Effector memory CD4-positive, alpha-beta T cell (primary cell): ENCODE data around the gene PRR15L.
"Not testable (repeated sequence)": the region's sequence is repeated elsewhere in the genome, so short reads cannot be mapped to it uniquely, and the experiment has no call there.

Experiments
- DNase-seq, 3 donors: peaks; one replicate each; pipeline ENCODE4 v3.0.0-alpha.2; 2020
- H3K27ac ChIP-seq: 2 replicates; pipeline ENCODE4 v1.7.0; 2013; ENCODE audit warnings: mild to moderate bottlenecking, low read length, moderate library complexity; ENCODE audit not compliant: insufficient read depth, poor library complexity, severe bottlenecking
- H3K27me3 ChIP-seq: replicated peaks from 2 replicates; pipeline ENCODE4 v1.7.0; 2013; ENCODE audit warnings: mild to moderate bottlenecking, low read length; ENCODE audit not compliant: insufficient read depth, control insufficient read depth, poor library complexity, severe bottlenecking
- H3K36me3 ChIP-seq: 2 replicates; pipeline ENCODE4 v1.7.0; 2013; ENCODE audit warnings: mild to moderate bottlenecking, low read length, moderate library complexity; ENCODE audit not compliant: control insufficient read depth, insufficient read depth
- H3K4me1 ChIP-seq: 2 replicates; pipeline ENCODE4 v1.7.0; 2013; ENCODE audit warnings: low read length, mild to moderate bottlenecking; ENCODE audit not compliant: control insufficient read depth, insufficient read depth, poor library complexity, severe bottlenecking
- H3K4me3 ChIP-seq: 2 replicates; pipeline ENCODE4 v1.7.0; 2013; ENCODE audit warnings: low read length, low read depth, mild to moderate bottlenecking; ENCODE audit not compliant: insufficient read depth, poor library complexity, severe bottlenecking
- H3K9me3 ChIP-seq: 2 replicates; pipeline ENCODE4 v1.7.0; 2013; ENCODE audit warnings: mild to moderate bottlenecking, low read length, moderate library complexity; ENCODE audit not compliant: control insufficient read depth

PRR15L gene

DNA sequence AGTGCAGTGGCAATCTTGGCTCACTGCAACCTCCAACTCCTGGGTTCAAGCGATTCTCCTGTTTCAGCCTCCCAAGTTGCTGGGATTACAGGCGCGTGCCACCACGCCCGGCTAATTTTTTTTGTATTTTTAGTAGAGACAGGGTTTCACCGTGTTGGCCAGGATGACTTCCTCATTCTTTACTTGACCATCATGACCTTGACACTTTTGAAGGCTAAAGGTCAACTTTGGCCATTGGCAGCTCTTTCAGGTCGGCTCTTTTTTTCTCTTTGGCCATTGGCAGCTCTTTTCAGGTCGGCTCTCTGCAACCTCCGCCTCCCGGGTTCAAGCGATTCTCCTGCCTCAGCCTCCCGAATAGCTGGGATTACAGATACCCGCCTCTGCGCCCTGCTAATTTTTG, 37.8 kb downstream of the PRR15L start:
- not testable (repeated sequence) for H3K9me3 ChIP-seq, H3K27me3 ChIP-seq, H3K4me1 ChIP-seq, DNase-seq, H3K27ac ChIP-seq, H3K4me3 ChIP-seq
- H3K36me3 ChIP-seq = peaks cover 43% of the 10 kb centered on the region

DNA sequence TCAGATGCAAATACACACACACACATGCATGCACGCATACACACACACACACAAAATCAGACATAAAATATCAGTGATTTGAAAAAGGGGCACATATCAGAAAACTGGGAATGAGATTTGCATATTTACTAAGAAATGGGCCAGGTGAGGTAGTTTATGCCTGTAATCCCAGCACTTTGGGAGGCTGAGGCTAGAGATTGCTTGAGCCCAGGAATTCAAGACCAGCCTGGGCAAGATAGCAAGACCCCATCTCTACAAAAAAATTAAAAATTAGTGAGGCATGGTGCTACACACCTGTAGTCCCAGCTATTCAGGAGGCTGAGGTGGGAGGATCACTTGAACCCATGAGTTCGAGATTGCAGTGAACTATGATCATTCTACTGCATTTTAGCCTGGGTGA, 38.7 kb downstream of the PRR15L start:
- H3K4me3 ChIP-seq = no peak overlapping the region
- H3K9me3 ChIP-seq = no peaks in the 10 kb centered on the region
- no peak for DNase-seq
- no peaks in the 10 kb centered on the region for H3K27me3 ChIP-seq
- H3K36me3 ChIP-seq = peaks cover 34% of the 10 kb centered on the region
- H3K4me1 ChIP-seq = no peaks in the 10 kb centered on the region
- H3K27ac ChIP-seq = no peak overlapping the region

DNA sequence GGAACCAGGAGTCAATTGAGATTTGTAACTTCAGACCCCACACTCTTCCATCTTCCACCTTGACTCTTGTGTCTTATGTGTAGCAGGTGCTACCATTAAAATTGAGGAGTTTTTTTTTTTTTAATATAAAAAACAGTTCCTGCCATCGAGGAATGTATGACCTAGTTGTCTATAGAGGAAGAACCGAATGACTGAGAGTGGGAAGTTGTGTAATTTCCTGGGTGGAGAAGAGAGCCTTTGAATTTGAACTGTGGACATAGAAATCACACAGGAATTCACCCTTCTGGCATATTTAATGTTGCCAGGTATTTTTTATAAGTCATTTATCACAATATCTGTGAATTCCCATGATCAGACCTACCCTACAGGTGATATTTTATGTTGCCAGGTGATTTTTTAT, 39.7 kb downstream of the PRR15L start:
- Histone ChIP-seq H3K4me3 (no peak overlapping the region), H3K27me3 (no peaks in the 10 kb centered on the region), H3K4me1 (no peaks in the 10 kb centered on the region), H3K27ac (no peak overlapping the region), H3K9me3 (no peaks in the 10 kb centered on the region), H3K36me3 (peaks cover 25% of the 10 kb centered on the region)
- DNase-seq = no peak

DNA sequence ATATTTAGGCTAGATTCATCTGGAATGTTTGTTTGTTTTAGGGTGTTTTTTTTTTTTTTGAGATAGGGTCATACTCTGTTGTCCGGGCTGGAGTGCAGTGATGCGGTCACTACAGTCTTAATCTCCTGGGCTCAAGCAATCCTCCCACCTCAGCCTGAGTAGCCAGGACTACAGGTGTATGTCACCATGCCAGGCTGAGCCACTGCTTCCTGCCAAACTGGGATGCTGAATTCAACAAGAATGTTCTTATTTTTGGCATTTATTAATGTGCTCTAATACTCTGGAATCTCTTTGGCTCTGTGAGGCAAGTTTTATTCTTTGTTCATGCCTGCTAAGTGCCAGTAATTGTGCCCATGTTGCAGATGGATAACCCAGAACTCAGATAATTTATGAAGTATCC, 40.1 kb downstream of the PRR15L start:
- no peaks in the 10 kb centered on the region for H3K27me3 ChIP-seq
- H3K36me3 ChIP-seq = peaks cover 22% of the 10 kb centered on the region
- no peaks in the 10 kb centered on the region for H3K9me3 ChIP-seq
- no peak overlapping the region for H3K4me3 ChIP-seq
- no peak for DNase-seq
- H3K27ac ChIP-seq = no peak overlapping the region
- H3K4me1 ChIP-seq = no peaks in the 10 kb centered on the region

DNA sequence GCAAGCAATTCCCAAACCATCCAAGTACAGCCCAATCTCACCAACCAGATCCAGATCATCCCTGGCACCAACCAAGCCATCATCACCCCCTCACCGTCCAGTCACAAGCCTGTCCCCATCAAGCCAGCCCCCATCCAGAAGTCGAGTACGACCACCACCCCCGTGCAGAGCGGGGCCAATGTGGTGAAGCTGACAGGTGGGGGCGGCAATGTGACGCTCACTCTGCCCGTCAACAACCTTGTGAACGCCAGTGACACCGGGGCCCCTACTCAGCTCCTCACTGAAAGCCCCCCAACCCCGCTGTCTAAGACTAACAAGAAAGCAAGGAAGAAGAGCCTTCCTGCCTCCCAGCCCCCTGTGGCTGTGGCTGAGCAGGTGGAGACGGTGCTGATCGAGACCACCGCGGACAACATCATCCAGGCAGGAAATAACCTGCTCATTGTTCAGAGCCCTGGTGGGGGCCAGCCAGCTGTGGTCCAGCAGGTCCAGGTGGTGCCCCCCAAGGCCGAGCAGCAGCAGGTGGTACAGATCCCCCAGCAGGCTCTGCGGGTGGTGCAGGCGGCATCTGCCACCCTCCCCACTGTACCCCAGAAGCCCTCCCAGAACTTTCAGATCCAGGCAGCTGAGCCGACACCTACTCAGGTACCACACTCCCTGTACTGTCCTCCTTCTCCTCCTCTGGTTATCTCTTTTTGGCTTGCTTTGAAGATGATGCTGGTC, 41.0 kb downstream of the PRR15L start:
- no peak overlapping the region for H3K4me3 ChIP-seq
- peaks cover 15% of the 10 kb centered on the region for H3K36me3 ChIP-seq
- DNase-seq = no peak
- H3K27ac ChIP-seq = no peak overlapping the region
- no peaks in the 10 kb centered on the region for H3K4me1 ChIP-seq
- no peaks in the 10 kb centered on the region for H3K27me3 ChIP-seq
- H3K9me3 ChIP-seq = no peaks in the 10 kb centered on the region

DNA sequence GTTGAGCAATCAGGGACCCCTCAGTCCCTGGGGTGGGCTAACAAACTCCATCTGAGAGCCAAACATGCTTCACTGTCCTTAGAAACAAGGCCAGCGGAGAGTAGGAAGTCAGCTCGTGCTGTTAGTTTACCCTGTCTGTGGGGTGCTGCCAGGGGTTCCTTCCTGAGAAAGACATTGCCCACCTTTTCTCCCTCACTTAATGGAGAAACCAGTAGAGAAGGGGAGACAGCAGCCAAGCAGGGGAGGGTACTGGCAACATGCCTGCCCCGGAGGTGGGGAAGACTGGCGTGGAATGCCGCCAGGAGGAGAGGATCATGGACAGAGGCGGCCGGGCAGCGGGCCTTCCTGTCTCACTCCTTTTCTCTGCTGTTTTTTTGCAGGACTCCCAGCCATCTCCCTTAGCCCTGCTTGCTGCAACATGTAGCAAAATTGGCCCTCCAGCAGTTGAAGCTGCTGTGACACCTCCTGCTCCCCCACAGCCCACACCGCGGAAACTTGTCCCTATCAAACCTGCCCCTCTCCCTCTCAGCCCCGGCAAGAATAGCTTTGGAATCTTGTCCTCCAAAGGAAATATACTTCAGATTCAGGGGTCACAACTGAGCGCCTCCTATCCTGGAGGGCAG, 41.8 kb downstream of the PRR15L start:
- H3K36me3 ChIP-seq = peaks cover 12% of the 10 kb centered on the region
- H3K27me3 ChIP-seq = no peaks in the 10 kb centered on the region
- no peak overlapping the region for H3K27ac ChIP-seq
- H3K4me3 ChIP-seq = no peak overlapping the region
- H3K4me1 ChIP-seq = no peaks in the 10 kb centered on the region
- DNase-seq = no peak
- no peaks in the 10 kb centered on the region for H3K9me3 ChIP-seq

DNA sequence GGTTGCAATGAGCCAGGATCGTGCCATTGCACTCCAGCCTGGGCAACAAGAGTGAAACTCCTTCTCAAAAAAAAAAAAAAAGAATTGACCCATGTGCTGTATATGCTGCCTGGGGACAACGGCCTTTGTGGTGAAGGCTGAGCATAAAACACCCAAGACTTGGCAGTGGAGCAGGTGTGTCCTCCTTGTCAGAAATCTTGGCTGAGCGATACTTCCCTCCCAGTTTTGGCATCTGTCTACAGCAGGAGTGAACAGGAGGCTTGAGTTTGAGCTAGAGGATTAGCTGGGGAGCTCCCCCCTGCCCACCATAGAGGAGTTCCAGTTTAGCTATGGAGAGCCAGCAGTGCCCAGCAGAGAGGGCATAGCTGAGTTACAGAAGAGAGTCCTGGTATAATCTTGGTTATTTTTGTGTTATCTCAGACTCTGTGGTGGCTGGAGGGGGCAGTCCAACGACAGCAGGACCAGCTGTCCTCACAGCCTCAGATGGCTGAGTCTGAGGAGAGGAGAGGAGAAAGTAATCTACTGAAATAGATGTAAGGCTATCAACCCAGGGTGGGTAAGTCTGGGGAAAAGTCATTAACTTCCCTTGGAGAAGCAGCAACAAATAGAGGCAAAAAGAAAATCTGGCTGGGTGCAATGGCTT, 43.3 kb downstream of the PRR15L start:
- no peak for DNase-seq
- H3K27me3 ChIP-seq = no peaks in the 10 kb centered on the region
- H3K4me3 ChIP-seq = no peak overlapping the region
- no peaks in the 10 kb centered on the region for H3K9me3 ChIP-seq
- H3K36me3 ChIP-seq = peaks cover 12% of the 10 kb centered on the region
- no peak overlapping the region for H3K27ac ChIP-seq
- H3K4me1 ChIP-seq = no peaks in the 10 kb centered on the region

DNA sequence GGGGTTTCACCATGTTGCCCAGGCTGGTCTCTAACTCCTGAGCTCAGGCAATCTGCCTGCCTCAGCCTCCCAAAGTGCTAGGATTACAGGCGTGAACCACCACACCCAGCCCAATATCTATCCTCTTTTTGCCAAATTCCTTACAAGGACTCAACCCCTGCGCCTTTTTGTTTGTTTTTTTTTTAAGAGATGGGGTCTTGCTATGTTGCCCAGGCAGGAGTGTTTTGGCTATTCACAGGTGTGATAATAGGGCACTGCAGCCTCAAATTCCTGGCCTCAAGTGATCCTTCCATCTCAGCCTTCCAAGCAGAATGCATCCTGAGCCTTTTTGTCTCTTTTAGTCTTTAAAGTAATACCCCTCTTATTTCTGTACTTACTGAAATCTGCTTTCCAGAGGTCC, 44.6 kb downstream of the PRR15L start:
- Histone ChIP-seq H3K27me3 (no peaks in the 10 kb centered on the region), H3K9me3 (no peaks in the 10 kb centered on the region), H3K27ac (no peak overlapping the region), H3K4me3 (no peak overlapping the region), H3K4me1 (no peaks in the 10 kb centered on the region), H3K36me3 (peaks cover 12% of the 10 kb centered on the region)
- no peak for DNase-seq

DNA sequence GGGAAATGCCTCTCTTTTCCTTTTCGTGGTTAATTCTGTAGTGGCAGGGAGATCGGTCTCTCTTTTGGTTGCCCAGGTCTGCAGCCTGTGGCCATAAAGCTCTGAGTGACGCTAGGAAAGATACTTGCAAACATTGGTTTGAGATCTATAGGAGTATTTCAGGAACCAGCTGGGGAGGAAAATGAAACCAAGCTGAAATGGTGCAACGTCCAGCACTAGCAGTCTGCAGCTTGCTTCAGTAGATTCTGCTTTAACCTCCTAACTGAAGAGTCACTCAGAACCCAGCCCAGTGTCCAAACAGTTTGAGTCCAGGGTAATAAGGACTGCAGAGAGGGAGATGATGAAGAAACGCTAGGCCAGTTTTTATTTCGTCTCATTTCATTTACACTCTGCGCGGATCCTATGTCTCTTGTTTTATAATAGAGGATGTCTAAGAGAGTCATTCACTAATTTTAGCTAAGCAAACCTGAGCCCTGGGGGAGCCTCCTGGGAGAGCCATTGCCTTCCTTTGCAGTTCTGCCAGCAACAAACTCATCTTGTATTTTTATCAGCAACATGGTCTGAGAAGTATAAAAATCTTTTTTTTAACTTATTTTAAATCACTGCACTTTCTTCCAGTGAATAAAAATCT, 49.6 kb downstream of the PRR15L start:
- H3K27ac ChIP-seq = no peak overlapping the region
- no peaks in the 10 kb centered on the region for H3K4me1 ChIP-seq
- H3K36me3 ChIP-seq = peaks cover 2% of the 10 kb centered on the region
- no peak for DNase-seq
- no peak overlapping the region for H3K4me3 ChIP-seq
- H3K9me3 ChIP-seq = no peaks in the 10 kb centered on the region
- no peaks in the 10 kb centered on the region for H3K27me3 ChIP-seq

DNA sequence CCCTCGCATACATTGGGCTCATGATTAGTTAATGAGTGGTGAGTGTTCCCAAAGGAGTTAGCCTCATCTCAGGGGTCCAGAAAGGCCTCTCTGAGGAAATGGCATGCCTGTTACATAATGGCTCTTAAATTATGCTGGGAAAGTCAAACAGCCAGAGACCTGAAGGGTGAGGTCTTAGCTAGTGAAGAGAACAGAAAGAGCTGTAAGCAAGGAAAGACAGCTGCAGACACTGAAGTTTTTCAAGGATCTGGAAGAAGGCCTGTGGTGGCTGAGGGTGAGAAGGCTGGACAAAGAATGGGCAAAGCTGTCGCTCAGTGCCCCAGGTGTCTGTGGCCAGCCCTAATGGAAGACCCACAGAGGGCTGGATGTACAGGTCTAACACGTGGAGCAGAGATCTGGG, 51.2 kb downstream of the PRR15L start:
- no peak overlapping the region for H3K4me3 ChIP-seq
- H3K36me3 ChIP-seq = peaks cover 2% of the 10 kb centered on the region
- no peak overlapping the region for H3K27ac ChIP-seq
- no peaks in the 10 kb centered on the region for H3K9me3 ChIP-seq
- DNase-seq = no peak
- H3K4me1 ChIP-seq = no peaks in the 10 kb centered on the region
- H3K27me3 ChIP-seq = no peaks in the 10 kb centered on the region
